Measurements from ENCODE around the gene KCNIP4. TPM values are rescaled to one million over a fixed set of nuclear protein-coding genes. Genes with fewer than 3 reads are reported as not detected.

KCNIP4 gene
- total RNA-seq, 3 donors from 2014 or later (not counting 1 experiment from before 2014, with no cell fraction given): not detected

- peaks cover 3% of the 10 kb centered on the region for H3K27me3 ChIP-seq (ENCODE audit: control insufficient read depth, insufficient read depth, low read length)
- WGBS (ENCODE audit: insufficient coverage): 20% methylated on average over 2 of the region's 3 CpGs
- Mint-ChIP-seq H3K36me3 (no peaks in the 10 kb centered on the region), H3K4me3 (peak overlapping the region; percentile 73), H3K4me1 (peaks cover 20 to 27% of the 10 kb centered on the region in 2 donors), H3K27me3 (ENCODE audit: low read depth in 2 of 2) (peaks cover 19 to 26% of the 10 kb centered on the region in 2 donors), H3K27ac (no peak overlapping the region), H3K9me3 (no peaks in the 10 kb centered on the region)
- H3K36me3 ChIP-seq (ENCODE audit: control insufficient read depth, insufficient read depth, low read length): no peaks in the 10 kb centered on the region
- H3K27ac ChIP-seq (ENCODE audit: low read length): no peak overlapping the region
- H3K9me3 ChIP-seq (ENCODE audit: control insufficient read depth, insufficient read depth, low read length): no peaks in the 10 kb centered on the region
- DNase-seq: peak in 1 of 2 donors; percentile 3
- intact Hi-C loops (cut with micrococcal nuclease): loop anchor here (10.0 kb wide), 1 partner anchor 147 kb away; no protein-coding TSS in a partner anchor
- peaks cover 7% of the 10 kb centered on the region for H3K4me1 ChIP-seq (ENCODE audit: control insufficient read depth, insufficient read depth, low read length)
- peak; percentile 58 to 95 (median 62) for ATAC-seq
- no peak overlapping the region for H3K4me3 ChIP-seq (ENCODE audit: low read length)
- TF ChIP-seq, protein P1, sequence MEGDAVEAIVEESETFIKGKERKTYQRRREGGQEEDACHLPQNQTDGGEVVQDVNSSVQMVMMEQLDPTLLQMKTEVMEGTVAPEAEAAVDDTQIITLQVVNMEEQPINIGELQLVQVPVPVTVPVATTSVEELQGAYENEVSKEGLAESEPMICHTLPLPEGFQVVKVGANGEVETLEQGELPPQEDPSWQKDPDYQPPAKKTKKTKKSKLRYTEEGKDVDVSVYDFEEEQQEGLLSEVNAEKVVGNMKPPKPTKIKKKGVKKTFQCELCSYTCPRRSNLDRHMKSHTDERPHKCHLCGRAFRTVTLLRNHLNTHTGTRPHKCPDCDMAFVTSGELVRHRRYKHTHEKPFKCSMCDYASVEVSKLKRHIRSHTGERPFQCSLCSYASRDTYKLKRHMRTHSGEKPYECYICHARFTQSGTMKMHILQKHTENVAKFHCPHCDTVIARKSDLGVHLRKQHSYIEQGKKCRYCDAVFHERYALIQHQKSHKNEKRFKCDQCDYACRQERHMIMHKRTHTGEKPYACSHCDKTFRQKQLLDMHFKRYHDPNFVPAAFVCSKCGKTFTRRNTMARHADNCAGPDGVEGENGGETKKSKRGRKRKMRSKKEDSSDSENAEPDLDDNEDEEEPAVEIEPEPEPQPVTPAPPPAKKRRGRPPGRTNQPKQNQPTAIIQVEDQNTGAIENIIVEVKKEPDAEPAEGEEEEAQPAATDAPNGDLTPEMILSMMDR (IDR thresholded peaks at IDR 0.05): no peak
These were observed 906.9 kb downstream of the KCNIP4 start for GRCh38 chr4:21041708-21042107.

GRCh38 chr4:21034728-21035127 is 913.8 kb downstream of the KCNIP4 start:
- Mint-ChIP-seq H3K36me3 (no peaks in the 10 kb centered on the region), H3K27me3 (ENCODE audit: low read depth in 2 of 2) (peaks cover 7 to 29% of the 10 kb centered on the region in 2 donors), H3K4me3 (no peak overlapping the region), H3K27ac (no peak overlapping the region), H3K4me1 (peaks cover 3% of the 10 kb centered on the region in 2 donors), H3K9me3 (peaks cover 0 to 2% of the 10 kb centered on the region in 2 donors)
- no peaks in the 10 kb centered on the region for H3K36me3 ChIP-seq (ENCODE audit: control insufficient read depth, insufficient read depth, low read length)
- H3K9me3 ChIP-seq (ENCODE audit: control insufficient read depth, insufficient read depth, low read length): no peaks in the 10 kb centered on the region
- DNase-seq (no peak), ATAC-seq (no peak)
- 84% methylated on average over 5 of the region's 5 CpGs for WGBS (ENCODE audit: insufficient coverage)
- intact Hi-C loops (cut with micrococcal nuclease): no loop called here
- TF ChIP-seq, protein P1 (IDR thresholded peaks at IDR 0.05): no peak
- no peak overlapping the region for H3K27ac ChIP-seq (ENCODE audit: low read length)
- H3K4me1 ChIP-seq (ENCODE audit: control insufficient read depth, insufficient read depth, low read length): no peaks in the 10 kb centered on the region
- no peaks in the 10 kb centered on the region for H3K27me3 ChIP-seq (ENCODE audit: control insufficient read depth, insufficient read depth, low read length)
- H3K4me3 ChIP-seq (ENCODE audit: low read length): no peak overlapping the region

DNA sequence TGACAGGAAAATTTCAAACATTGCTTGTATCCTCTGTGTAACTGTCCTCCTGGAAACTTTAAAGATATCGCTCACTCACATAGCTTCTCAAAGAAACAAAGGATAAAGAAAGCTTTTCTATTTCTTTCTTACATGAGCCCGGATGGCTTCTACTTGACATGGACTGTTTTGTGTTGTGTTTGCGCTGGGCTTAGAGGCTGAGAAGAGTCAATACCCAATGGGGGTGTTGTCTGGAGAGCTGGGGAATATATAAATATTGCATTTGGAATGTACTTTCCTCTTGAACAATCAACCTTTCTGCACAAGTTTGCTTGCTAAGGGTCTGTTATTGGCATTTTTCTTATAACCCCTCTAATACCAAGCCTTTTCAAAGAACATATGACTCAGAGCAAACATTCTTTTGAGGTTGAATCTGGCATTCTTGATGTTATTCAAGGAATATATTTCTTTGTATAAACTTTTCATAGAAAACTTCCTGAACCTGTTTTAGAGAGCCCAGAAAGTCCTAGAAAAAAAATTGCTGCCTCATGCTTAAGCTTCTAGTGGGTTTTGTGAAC is 916.4 kb downstream of the KCNIP4 start:
- TF ChIP-seq, protein P1 (IDR thresholded peaks at IDR 0.05): no peak
- Mint-ChIP-seq H3K27ac (no peak overlapping the region), H3K4me1 (no peaks in the 10 kb centered on the region), H3K9me3 (peaks cover 0 to 2% of the 10 kb centered on the region in 2 donors), H3K36me3 (no peaks in the 10 kb centered on the region), H3K4me3 (no peak overlapping the region), H3K27me3 (ENCODE audit: low read depth in 2 of 2) (peaks cover under 1 to 25% of the 10 kb centered on the region in 2 donors)
- DNase-seq: no peak
- Histone ChIP-seq H3K36me3 (ENCODE audit: control insufficient read depth, insufficient read depth, low read length) (no peaks in the 10 kb centered on the region), H3K4me3 (ENCODE audit: low read length) (no peak overlapping the region), H3K27me3 (ENCODE audit: control insufficient read depth, insufficient read depth, low read length) (no peaks in the 10 kb centered on the region), H3K9me3 (ENCODE audit: control insufficient read depth, insufficient read depth, low read length) (no peaks in the 10 kb centered on the region), H3K4me1 (ENCODE audit: control insufficient read depth, insufficient read depth, low read length) (no peaks in the 10 kb centered on the region), H3K27ac (ENCODE audit: low read length) (no peak overlapping the region)
- WGBS (ENCODE audit: insufficient coverage): 80% methylated on average over 1 of the region's 3 CpGs
- ATAC-seq: no peak
- intact Hi-C loops (cut with micrococcal nuclease): no loop called here

GRCh38 chr4:21018817-21019216 is 929.8 kb downstream of the KCNIP4 start:
- Mint-ChIP-seq H3K27me3 (ENCODE audit: low read depth in 2 of 2) (peaks cover 0 to 3% of the 10 kb centered on the region in 2 donors), H3K4me1 (peaks cover 17 to 20% of the 10 kb centered on the region in 2 donors), H3K4me3 (peak overlapping the region; percentile 0), H3K36me3 (no peaks in the 10 kb centered on the region), H3K9me3 (peaks cover 3 to 4% of the 10 kb centered on the region in 2 donors), H3K27ac (peak overlapping the region in 1 of 2 donors; percentile 8)
- Histone ChIP-seq H3K4me1 (ENCODE audit: control insufficient read depth, insufficient read depth, low read length) (peaks cover 3% of the 10 kb centered on the region), H3K4me3 (ENCODE audit: low read length) (no peak overlapping the region), H3K9me3 (ENCODE audit: control insufficient read depth, insufficient read depth, low read length) (no peaks in the 10 kb centered on the region), H3K36me3 (ENCODE audit: control insufficient read depth, insufficient read depth, low read length) (no peaks in the 10 kb centered on the region), H3K27me3 (ENCODE audit: control insufficient read depth, insufficient read depth, low read length) (no peaks in the 10 kb centered on the region), H3K27ac (ENCODE audit: low read length) (no peak overlapping the region)
- ATAC-seq (peak; percentile 48 to 88 (median 70)), DNase-seq (no peak)
- intact Hi-C loops (cut with micrococcal nuclease): no loop called here
- TF ChIP-seq, protein P1 (IDR thresholded peaks at IDR 0.05): no peak
- WGBS (ENCODE audit: insufficient coverage): 100% methylated on average over 1 of the region's 2 CpGs
